ENCODE data around the gene ZNHIT2. TPM values are rescaled to one million over a fixed set of nuclear protein-coding genes. Genes with fewer than 3 reads are reported as not detected.

Gene ZNHIT2
- total RNA-seq, 2 experiments from 2014 or later = 11.5 to 32.4 TPM

DNA sequence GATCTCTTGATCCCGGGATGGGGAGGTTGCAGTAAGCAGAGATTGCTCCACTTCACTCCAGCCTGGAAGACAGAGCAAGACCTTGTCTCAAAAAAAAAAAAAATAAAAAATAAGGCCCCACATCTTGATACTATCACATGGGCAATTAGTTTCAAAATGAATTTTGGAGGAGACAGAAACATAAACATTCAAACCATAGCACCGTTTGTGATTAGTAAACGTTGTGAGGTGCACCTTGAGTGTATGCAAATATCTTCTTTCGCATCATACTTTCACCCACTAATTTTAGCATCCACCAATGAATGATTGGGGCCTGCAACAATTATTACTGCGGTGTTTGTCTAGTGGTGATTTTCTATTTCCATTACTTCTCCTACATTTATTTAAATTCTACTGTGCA lies 41.5 kb upstream of the ZNHIT2 start:
- Histone ChIP-seq H4K20me1 (ENCODE audit: insufficient read depth, low read length) (no peaks in the 10 kb centered on the region), H3K27ac (ENCODE audit: low read depth, low read length, poor library complexity, severe bottlenecking) (peak overlapping the region; percentile 52), H3K9me3 (ENCODE audit: low read length) (no peaks in the 10 kb centered on the region), H3K36me3 (ENCODE audit: insufficient read depth, low read length) (no peaks in the 10 kb centered on the region), H3K9me2 (ENCODE audit: insufficient read depth, low read length) (no peaks in the 10 kb centered on the region), H2AFZ (ENCODE audit: low read length) (peak overlapping the region; percentile 84; the same call in 1 of the 2 replicates), H3K79me2 (ENCODE audit: insufficient read depth, low read depth, low read length) (no peaks in the 10 kb centered on the region), H3K4me2 (ENCODE audit: low read length) (peak overlapping the region; percentile 56), H3K4me3 (ENCODE audit: low read depth, low read length, poor library complexity, severe bottlenecking) (peak overlapping the region; percentile 19), H3K4me1 (ENCODE audit: insufficient read depth, low read length, poor library complexity, severe bottlenecking) (peaks cover 32% of the 10 kb centered on the region)
- TF ChIP-seq CTCF (conservative IDR thresholded peaks at IDR 0.05; ENCODE audit: low read length) (no peak), EZH2phosphoT487 (IDR thresholded peaks at IDR 0.05; ENCODE audit: borderline replicate concordance, low read depth, low read length) (no peak)
- ChIA-PET POLR2A (interaction anchor here (0.6 to 1.4 kb wide), 2 partner anchors 23 to 1802 kb away, joined by 3 to 4 read pairs; no protein-coding TSS in a partner anchor), CTCF (ENCODE audit: unreplicated experiment) (no interaction called here)
- no peak for DNase-seq (ENCODE audit: low spot score)
- BruUV-seq (replicated peaks) = no TSS peak
- intact Hi-C loops (cut with micrococcal nuclease; ENCODE audit: unreplicated experiment) = no loop called here

GRCh38 chr11:65157336-65157735 lies 39.8 kb upstream of the ZNHIT2 start:
- H4K20me1 ChIP-seq (ENCODE audit: insufficient read depth, low read length) = no peaks in the 10 kb centered on the region
- no TSS peak for BruUV-seq (replicated peaks)
- no peaks in the 10 kb centered on the region for H3K36me3 ChIP-seq (ENCODE audit: insufficient read depth, low read length)
- H3K27ac ChIP-seq (ENCODE audit: low read depth, low read length, poor library complexity, severe bottlenecking) = no peak overlapping the region
- no peak overlapping the region for H2AFZ ChIP-seq (ENCODE audit: low read length)
- POLR2A ChIA-PET = interaction anchor here (0.7 to 1.0 kb wide), 2 partner anchors 23 to 40 kb away, joined by 3 to 5 read pairs; partner anchors contain the start of gene SYVN1
- H3K4me1 ChIP-seq (ENCODE audit: insufficient read depth, low read length, poor library complexity, severe bottlenecking) = peaks cover 37% of the 10 kb centered on the region
- no peaks in the 10 kb centered on the region for H3K79me2 ChIP-seq (ENCODE audit: insufficient read depth, low read depth, low read length)
- DNase-seq (ENCODE audit: low spot score) = no peak
- H3K9me3 ChIP-seq (ENCODE audit: low read length) = no peaks in the 10 kb centered on the region
- TF ChIP-seq EZH2phosphoT487 (IDR thresholded peaks at IDR 0.05; ENCODE audit: borderline replicate concordance, low read depth, low read length) (no peak), CTCF (conservative IDR thresholded peaks at IDR 0.05; ENCODE audit: low read length) (no peak)
- intact Hi-C loops (cut with micrococcal nuclease; ENCODE audit: unreplicated experiment) = no loop called here
- H3K4me3 ChIP-seq (ENCODE audit: low read depth, low read length, poor library complexity, severe bottlenecking) = no peak overlapping the region
- no peaks in the 10 kb centered on the region for H3K9me2 ChIP-seq (ENCODE audit: insufficient read depth, low read length)
- CTCF ChIA-PET (ENCODE audit: unreplicated experiment) = no interaction called here
- H3K4me2 ChIP-seq (ENCODE audit: low read length) = no peak overlapping the region

GRCh38 chr11:65156926-65157325 lies 39.4 kb upstream of the ZNHIT2 start:
- Histone ChIP-seq H3K79me2 (ENCODE audit: insufficient read depth, low read depth, low read length) (no peaks in the 10 kb centered on the region), H3K9me2 (ENCODE audit: insufficient read depth, low read length) (no peaks in the 10 kb centered on the region), H3K36me3 (ENCODE audit: insufficient read depth, low read length) (no peaks in the 10 kb centered on the region), H2AFZ (ENCODE audit: low read length) (no peak overlapping the region), H3K4me1 (ENCODE audit: insufficient read depth, low read length, poor library complexity, severe bottlenecking) (peaks cover 41% of the 10 kb centered on the region), H3K9me3 (ENCODE audit: low read length) (no peaks in the 10 kb centered on the region), H4K20me1 (ENCODE audit: insufficient read depth, low read length) (no peaks in the 10 kb centered on the region), H3K27ac (ENCODE audit: low read depth, low read length, poor library complexity, severe bottlenecking) (no peak overlapping the region), H3K4me2 (ENCODE audit: low read length) (no peak overlapping the region), H3K4me3 (ENCODE audit: low read depth, low read length, poor library complexity, severe bottlenecking) (no peak overlapping the region)
- TF ChIP-seq CTCF (conservative IDR thresholded peaks at IDR 0.05; ENCODE audit: low read length) (no peak), EZH2phosphoT487 (IDR thresholded peaks at IDR 0.05; ENCODE audit: borderline replicate concordance, low read depth, low read length) (no peak)
- ChIA-PET POLR2A (interaction anchor here (0.6 to 1.0 kb wide), 3 partner anchors 10 to 39 kb away, joined by 3 to 5 read pairs (median 3); partner anchors contain the start of gene SYVN1), CTCF (ENCODE audit: unreplicated experiment) (no interaction called here)
- intact Hi-C loops (cut with micrococcal nuclease; ENCODE audit: unreplicated experiment) = no loop called here
- no TSS peak for BruUV-seq (replicated peaks)
- no peak for DNase-seq (ENCODE audit: low spot score)
